ENCODE results near the gene ARSG. TPM values are rescaled to one million over a fixed set of nuclear protein-coding genes. Genes with fewer than 3 reads are reported as not detected.
A peak's percentile ranks its signal among the peaks of the same experiment; 100 is the strongest.

The ARSG gene
- total RNA-seq, 1 experiment from 2014 or later, result 63.2 TPM

DNA sequence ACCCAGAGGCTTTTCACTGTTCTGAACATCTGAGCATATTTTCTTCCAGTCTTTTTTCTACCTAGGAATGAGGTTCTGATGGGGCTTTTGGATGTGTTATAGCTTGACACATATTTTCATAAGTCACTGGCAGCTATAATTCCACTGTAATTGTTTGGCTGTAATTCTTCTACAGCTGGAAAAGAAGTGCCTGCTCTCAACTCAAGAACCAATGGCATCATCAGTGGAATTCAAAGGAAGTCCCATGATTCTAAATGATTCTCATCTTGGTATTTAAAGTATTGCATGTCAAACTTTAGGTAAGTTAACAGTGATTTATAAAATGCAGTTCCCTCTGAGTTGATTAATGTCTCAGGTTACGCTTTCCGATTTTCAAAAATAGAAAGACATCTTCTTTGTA is 149.2 kb downstream of the ARSG start:
- peak overlapping the region; percentile 6 for H3K4me3 ChIP-seq (ENCODE audit: low read length)
- H3K9ac ChIP-seq (ENCODE audit: low read length), result peak overlapping the region; percentile 45
- H3K4me1 ChIP-seq (ENCODE audit: low read length), result peaks cover 55% of the 10 kb centered on the region

GRCh38 chr17:68441070-68441770 is 149.9 kb downstream of the ARSG start:
- Histone ChIP-seq H2AFZ (ENCODE audit: low read length) (0 out of 2 replicates have a peak overlapping the region, but pooled peaks have one; percentile 27), H3K4me2 (ENCODE audit: low read depth, low read length, poor library complexity, severe bottlenecking) (peak overlapping the region; percentile 58), H3K27ac (ENCODE audit: low read length) (peak overlapping the region; percentile 75), H3K9ac (ENCODE audit: low read length) (peak overlapping the region; percentile 45), H4K20me1 (ENCODE audit: insufficient read depth, low read depth, low read length) (no peaks in the 10 kb centered on the region), H3K27me3 (ENCODE audit: low read length) (no peaks in the 10 kb centered on the region), H3K36me3 (ENCODE audit: insufficient read depth, low read length) (no peaks in the 10 kb centered on the region), H3K79me2 (ENCODE audit: low read length) (no peaks in the 10 kb centered on the region), H3K4me1 (ENCODE audit: low read length) (peaks cover 48% of the 10 kb centered on the region), H3K9me3 (ENCODE audit: low read length) (no peaks in the 10 kb centered on the region), H3K4me3 (ENCODE audit: low read length) (peak overlapping the region; percentile 6), H3K9me2 (replicated peaks; ENCODE audit: insufficient read depth, low read length) (no peaks in the 10 kb centered on the region)
- DNase-seq, result peak; percentile 49

More for the DNA sequence above, 149.2 kb downstream of the ARSG start:
- H3K4me2 ChIP-seq (ENCODE audit: low read depth, low read length, poor library complexity, severe bottlenecking), result peak overlapping the region; percentile 58
- no peaks in the 10 kb centered on the region for H3K79me2 ChIP-seq (ENCODE audit: low read length)
- H2AFZ ChIP-seq (ENCODE audit: low read length), result no peak overlapping the region
- DNase-seq, result no peak
- H3K9me3 ChIP-seq (ENCODE audit: low read length), result no peaks in the 10 kb centered on the region
- peak overlapping the region; percentile 75 for H3K27ac ChIP-seq (ENCODE audit: low read length)
- H4K20me1 ChIP-seq (ENCODE audit: insufficient read depth, low read depth, low read length), result no peaks in the 10 kb centered on the region
- no peaks in the 10 kb centered on the region for H3K36me3 ChIP-seq (ENCODE audit: insufficient read depth, low read length)
- no peaks in the 10 kb centered on the region for H3K9me2 ChIP-seq (replicated peaks; ENCODE audit: insufficient read depth, low read length)
- no peaks in the 10 kb centered on the region for H3K27me3 ChIP-seq (ENCODE audit: low read length)

DNA sequence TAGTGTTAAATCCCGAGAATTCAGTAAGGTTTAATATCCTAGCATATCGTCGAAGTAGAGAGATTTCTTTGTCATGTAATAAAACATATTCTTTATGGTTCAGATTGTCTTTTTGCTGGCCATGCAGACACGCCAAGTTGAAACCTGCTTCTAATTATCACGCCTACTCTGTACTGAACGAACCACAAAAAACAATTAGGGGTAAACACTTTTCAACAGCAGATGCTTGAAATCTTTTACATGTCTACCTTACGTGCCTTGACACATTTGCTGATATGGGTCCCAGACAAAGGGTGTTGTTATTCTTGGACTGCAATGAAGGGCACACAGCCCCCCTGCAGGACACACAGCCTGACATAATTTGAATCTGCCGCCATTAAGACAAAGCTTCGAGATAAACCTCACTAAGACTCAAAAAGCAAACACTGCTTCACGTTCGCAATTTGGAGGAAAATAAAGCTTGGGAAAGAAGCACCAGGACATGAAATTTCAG is 152.7 kb downstream of the ARSG start:
- Histone ChIP-seq H3K79me2 (ENCODE audit: low read length) (no peaks in the 10 kb centered on the region), H3K4me3 (ENCODE audit: low read length) (no peak overlapping the region), H3K9me3 (ENCODE audit: low read length) (no peaks in the 10 kb centered on the region), H3K27ac (ENCODE audit: low read length) (no peak overlapping the region), H3K27me3 (ENCODE audit: low read length) (no peaks in the 10 kb centered on the region), H3K9me2 (replicated peaks; ENCODE audit: insufficient read depth, low read length) (no peaks in the 10 kb centered on the region), H4K20me1 (ENCODE audit: insufficient read depth, low read depth, low read length) (no peaks in the 10 kb centered on the region), H3K4me2 (ENCODE audit: low read depth, low read length, poor library complexity, severe bottlenecking) (no peak overlapping the region), H3K9ac (ENCODE audit: low read length) (no peak overlapping the region), H2AFZ (ENCODE audit: low read length) (no peak overlapping the region), H3K4me1 (ENCODE audit: low read length) (peaks cover 43% of the 10 kb centered on the region), H3K36me3 (ENCODE audit: insufficient read depth, low read length) (no peaks in the 10 kb centered on the region)
- no peak for DNase-seq

DNA sequence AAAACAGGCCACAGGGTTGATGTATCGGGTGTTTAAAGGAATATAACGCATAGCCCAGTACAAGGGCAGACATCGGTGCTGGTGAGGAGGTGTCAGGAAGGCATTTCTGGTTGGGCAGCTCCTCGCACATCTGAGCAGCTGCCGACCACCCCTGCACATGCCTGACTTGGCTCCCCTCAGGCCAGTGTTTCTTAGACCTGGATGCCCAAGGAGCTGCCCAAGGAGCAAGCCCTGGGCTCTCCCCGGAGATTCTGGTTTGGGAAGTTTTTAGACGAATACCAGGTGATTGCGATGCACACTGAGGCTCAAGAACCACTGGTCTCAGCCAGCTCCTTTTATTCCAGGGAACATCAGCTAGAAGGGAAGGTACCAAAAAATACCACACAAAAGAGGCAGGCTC is 154.4 kb downstream of the ARSG start:
- no peak overlapping the region for H2AFZ ChIP-seq (ENCODE audit: low read length)
- no peak overlapping the region for H3K9ac ChIP-seq (ENCODE audit: low read length)

GRCh38 chr17:68446626-68447041 is 155.3 kb downstream of the ARSG start:
- no peak for DNase-seq
- Histone ChIP-seq H3K4me2 (ENCODE audit: low read depth, low read length, poor library complexity, severe bottlenecking) (no peak overlapping the region), H3K4me1 (ENCODE audit: low read length) (peaks cover 17% of the 10 kb centered on the region), H3K9ac (ENCODE audit: low read length) (no peak overlapping the region), H4K20me1 (ENCODE audit: insufficient read depth, low read depth, low read length) (no peaks in the 10 kb centered on the region), H2AFZ (ENCODE audit: low read length) (no peak overlapping the region), H3K36me3 (ENCODE audit: insufficient read depth, low read length) (no peaks in the 10 kb centered on the region), H3K27me3 (ENCODE audit: low read length) (no peaks in the 10 kb centered on the region), H3K4me3 (ENCODE audit: low read length) (no peak overlapping the region), H3K79me2 (ENCODE audit: low read length) (no peaks in the 10 kb centered on the region), H3K9me3 (ENCODE audit: low read length) (no peaks in the 10 kb centered on the region), H3K9me2 (replicated peaks; ENCODE audit: insufficient read depth, low read length) (no peaks in the 10 kb centered on the region), H3K27ac (ENCODE audit: low read length) (no peak overlapping the region)

More for the DNA sequence above, 154.4 kb downstream of the ARSG start:
- H3K4me2 ChIP-seq (ENCODE audit: low read depth, low read length, poor library complexity, severe bottlenecking), result no peak overlapping the region
- no peak for DNase-seq
- H3K27me3 ChIP-seq (ENCODE audit: low read length), result no peaks in the 10 kb centered on the region
- H4K20me1 ChIP-seq (ENCODE audit: insufficient read depth, low read depth, low read length), result no peaks in the 10 kb centered on the region
- no peaks in the 10 kb centered on the region for H3K79me2 ChIP-seq (ENCODE audit: low read length)
- H3K36me3 ChIP-seq (ENCODE audit: insufficient read depth, low read length), result no peaks in the 10 kb centered on the region
- H3K27ac ChIP-seq (ENCODE audit: low read length), result no peak overlapping the region
- H3K4me1 ChIP-seq (ENCODE audit: low read length), result peaks cover 27% of the 10 kb centered on the region
- H3K4me3 ChIP-seq (ENCODE audit: low read length), result no peak overlapping the region
- no peaks in the 10 kb centered on the region for H3K9me2 ChIP-seq (replicated peaks; ENCODE audit: insufficient read depth, low read length)
- no peaks in the 10 kb centered on the region for H3K9me3 ChIP-seq (ENCODE audit: low read length)

DNA sequence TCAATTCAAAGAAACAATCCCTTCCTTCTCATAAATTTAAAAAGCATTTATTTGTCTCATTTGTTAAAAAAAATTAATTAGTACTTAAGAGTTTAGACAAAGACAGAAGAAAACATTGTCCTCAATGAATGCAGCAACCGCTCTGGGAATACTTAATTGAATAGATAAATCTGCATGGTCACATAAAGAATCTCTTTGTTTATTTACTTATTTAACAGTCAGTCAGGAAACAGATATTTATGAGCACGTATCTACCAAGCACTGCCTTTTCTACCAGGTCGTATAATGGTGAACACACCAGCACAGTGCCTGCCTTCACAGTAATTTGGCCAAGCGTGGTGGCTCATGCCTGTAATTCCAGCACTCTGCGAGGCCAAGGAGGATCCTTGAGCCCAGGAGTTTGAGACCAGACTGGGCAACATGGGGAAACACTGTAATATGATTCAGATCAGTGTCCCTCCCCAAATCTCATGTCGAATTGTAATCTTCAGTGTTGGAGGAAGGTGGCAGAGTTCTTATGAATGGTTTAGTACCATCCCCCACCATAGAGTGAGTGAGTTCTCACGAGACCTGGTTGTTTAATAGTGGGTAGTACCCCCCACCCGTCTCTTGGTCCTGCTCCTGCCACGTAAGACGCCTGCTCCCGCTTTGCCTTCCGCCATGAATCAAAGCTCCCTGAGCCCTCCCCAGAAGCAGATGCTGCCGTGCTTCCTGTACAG is 157.9 kb downstream of the ARSG start:
- Histone ChIP-seq H3K9me2 (replicated peaks; ENCODE audit: insufficient read depth, low read length) (no peaks in the 10 kb centered on the region), H3K4me1 (ENCODE audit: low read length) (peaks cover 14% of the 10 kb centered on the region), H3K4me3 (ENCODE audit: low read length) (no peak overlapping the region), H3K9ac (ENCODE audit: low read length) (no peak overlapping the region), H4K20me1 (ENCODE audit: insufficient read depth, low read depth, low read length) (0 out of 2 replicates have a peak, but pooled peaks cover 2% of the 10 kb centered on the region), H3K27me3 (ENCODE audit: low read length) (no peaks in the 10 kb centered on the region), H3K27ac (ENCODE audit: low read length) (no peak overlapping the region), H3K9me3 (ENCODE audit: low read length) (no peaks in the 10 kb centered on the region), H3K36me3 (ENCODE audit: insufficient read depth, low read length) (no peaks in the 10 kb centered on the region), H3K79me2 (ENCODE audit: low read length) (no peaks in the 10 kb centered on the region), H3K4me2 (ENCODE audit: low read depth, low read length, poor library complexity, severe bottlenecking) (no peak overlapping the region), H2AFZ (ENCODE audit: low read length) (no peak overlapping the region)
- no peak for DNase-seq

- no peak overlapping the region for H3K9ac ChIP-seq (ENCODE audit: low read length)
- no peak overlapping the region for H3K4me3 ChIP-seq (ENCODE audit: low read length)
- no peaks in the 10 kb centered on the region for H3K9me2 ChIP-seq (replicated peaks; ENCODE audit: insufficient read depth, low read length)
- H3K79me2 ChIP-seq (ENCODE audit: low read length), result no peaks in the 10 kb centered on the region
- H3K9me3 ChIP-seq (ENCODE audit: low read length), result no peaks in the 10 kb centered on the region
- H2AFZ ChIP-seq (ENCODE audit: low read length), result no peak overlapping the region
- no peak overlapping the region for H3K4me2 ChIP-seq (ENCODE audit: low read depth, low read length, poor library complexity, severe bottlenecking)
- H3K27me3 ChIP-seq (ENCODE audit: low read length), result no peaks in the 10 kb centered on the region
- no peak for DNase-seq
- no peak overlapping the region for H3K27ac ChIP-seq (ENCODE audit: low read length)
- H3K36me3 ChIP-seq (ENCODE audit: insufficient read depth, low read length), result no peaks in the 10 kb centered on the region
- H4K20me1 ChIP-seq (ENCODE audit: insufficient read depth, low read depth, low read length), result 0 out of 2 replicates have a peak, but pooled peaks cover 6% of the 10 kb centered on the region
- H3K4me1 ChIP-seq (ENCODE audit: low read length), result peaks cover 14% of the 10 kb centered on the region
These were observed 159.1 kb downstream of the ARSG start for GRCh38 chr17:68450391-68450790.

GRCh38 chr17:68450801-68451200 is 159.5 kb downstream of the ARSG start:
- Histone ChIP-seq H3K27me3 (ENCODE audit: low read length) (no peaks in the 10 kb centered on the region), H3K79me2 (ENCODE audit: low read length) (no peaks in the 10 kb centered on the region), H3K9me3 (ENCODE audit: low read length) (no peaks in the 10 kb centered on the region), H3K9me2 (replicated peaks; ENCODE audit: insufficient read depth, low read length) (no peaks in the 10 kb centered on the region), H3K27ac (ENCODE audit: low read length) (no peak overlapping the region), H2AFZ (ENCODE audit: low read length) (no peak overlapping the region), H3K36me3 (ENCODE audit: insufficient read depth, low read length) (no peaks in the 10 kb centered on the region), H3K9ac (ENCODE audit: low read length) (no peak overlapping the region), H3K4me3 (ENCODE audit: low read length) (no peak overlapping the region), H3K4me2 (ENCODE audit: low read depth, low read length, poor library complexity, severe bottlenecking) (no peak overlapping the region), H4K20me1 (ENCODE audit: insufficient read depth, low read depth, low read length) (0 out of 2 replicates have a peak, but pooled peaks cover 6% of the 10 kb centered on the region), H3K4me1 (ENCODE audit: low read length) (peaks cover 14% of the 10 kb centered on the region)
- DNase-seq, result no peak
